Neural cell (in vitro differentiated cells): ENCODE data around the gene YAE1. TPM values are rescaled to one million over a fixed set of nuclear protein-coding genes. Genes with fewer than 3 reads are reported as not detected.

ENCODE experiments used
- H2AFZ ChIP-seq: fragments of 200-600, 300-800 bp; sonication (generic), shearing (Covaris generic); 2 replicates; pipeline ENCODE4 v1.6.0; 2014; ENCODE audit warnings: low read depth, mild to moderate bottlenecking, antibody characterized with exemption, low read length, moderate library complexity
- H3F3A ChIP-seq: fragments of 200-600 bp; shearing (Covaris generic); 2 replicates; pipeline ENCODE4 v1.6.1; 2016; ENCODE audit warnings: mild to moderate bottlenecking, moderate library complexity, mixed read lengths, antibody characterized with exemption, low read length; ENCODE audit not compliant: insufficient read depth, poor library complexity, severe bottlenecking
- H3K27ac ChIP-seq: fragments of 200-600, 300-800 bp; sonication (generic), shearing (Covaris generic); 2 replicates; pipeline ENCODE4 v1.5.1; 2014; ENCODE audit warnings: mild to moderate bottlenecking, low read length, moderate library complexity
- H3K27me3 ChIP-seq: fragments of 300-800, 200-600 bp; sonication (generic), shearing (Covaris generic); 2 replicates; pipeline ENCODE4 v1.6.0; 2014; ENCODE audit warnings: mild to moderate bottlenecking, low read depth, low read length, moderate library complexity; ENCODE audit not compliant: insufficient read depth
- H3K36me3 ChIP-seq: fragments of 300-800, 200-600 bp; sonication (generic), shearing (Covaris generic); 2 replicates; pipeline ENCODE4 v1.5.1; 2014; ENCODE audit warnings: mild to moderate bottlenecking, antibody characterized with exemption, low read length, moderate library complexity; ENCODE audit not compliant: insufficient read depth
- H3K4me2 ChIP-seq: fragments of 300-800, 200-600 bp; sonication (generic), shearing (Covaris generic); 2 replicates; pipeline ENCODE4 v1.6.0; 2014; ENCODE audit warnings: mild to moderate bottlenecking, low read length
- H3K4me3 ChIP-seq: fragments of 300-800, 200-600 bp; sonication (generic), shearing (Covaris generic); 2 replicates; pipeline ENCODE4 v1.5.1; 2014; ENCODE audit warnings: mild to moderate bottlenecking, low read length, moderate library complexity
- H3K79me2 ChIP-seq: fragments of 200-600 bp; shearing (Covaris generic); replicated peaks from 2 replicates; pipeline ENCODE4 v1.6.0; 2014; ENCODE audit warnings: mild to moderate bottlenecking, low read length, moderate library complexity; ENCODE audit not compliant: insufficient read depth
- H3K9ac ChIP-seq: fragments of 300-800, 200-600 bp; sonication (generic), shearing (Covaris generic); 2 replicates; pipeline ENCODE4 v1.6.1; 2016; ENCODE audit warnings: mild to moderate bottlenecking, low read length, mixed read lengths
- H3K9me2 ChIP-seq: fragments of 200-600 bp; shearing (Covaris generic); 2 replicates; pipeline ENCODE4 v1.6.1; 2016; ENCODE audit warnings: mild to moderate bottlenecking, low read length, mixed read lengths; ENCODE audit not compliant: insufficient read depth
- H3K9me3 ChIP-seq: fragments of 200-600, 300-800 bp; sonication (generic), shearing (Covaris generic); 2 replicates; pipeline ENCODE4 v1.6.1; 2016; ENCODE audit warnings: mild to moderate bottlenecking, mixed run types, low read length, moderate library complexity, mixed read lengths
- H4K20me1 ChIP-seq: fragments of 200-600 bp; shearing (Covaris generic); 2 replicates; pipeline ENCODE4 v1.6.1; 2016; ENCODE audit warnings: mild to moderate bottlenecking, mixed run types; ENCODE audit not compliant: insufficient read depth
- CTCF ChIP-seq: fragments of 450-650 bp; IDR thresholded peaks from 2 replicates; pipeline ENCODE4 v1.5.1; 2014; ENCODE audit warnings: antibody characterized with exemption, mild to moderate bottlenecking, moderate library complexity; ENCODE audit not compliant: poor library complexity, severe bottlenecking
- EP300 ChIP-seq: fragments of 450-650 bp; conservative IDR thresholded peaks from 2 replicates; pipeline ENCODE4 v1.6.1; 2014; ENCODE audit warnings: antibody characterized with exemption, mild to moderate bottlenecking, moderate library complexity; ENCODE audit not compliant: poor library complexity, severe bottlenecking
- EZH2 ChIP-seq: fragments of 200-600, 300-800 bp; shearing (Covaris generic), sonication (generic); IDR thresholded peaks from 2 replicates; pipeline ENCODE4 v1.6.1; 2014; ENCODE audit warnings: antibody characterized with exemption, low read length, borderline replicate concordance, mild to moderate bottlenecking; ENCODE audit not compliant: insufficient read depth, poor library complexity, severe bottlenecking
- MXI1 ChIP-seq: fragments of 450-650 bp; conservative IDR thresholded peaks from 2 replicates; pipeline ENCODE4 v1.6.1; 2014; ENCODE audit warnings: antibody characterized with exemption, mild to moderate bottlenecking; ENCODE audit not compliant: poor library complexity, severe bottlenecking
- POLR2AphosphoS5 ChIP-seq: IDR thresholded peaks from 2 replicates; pipeline ENCODE4 v1.6.1; 2012
- RAD21 ChIP-seq: fragments of 450-650 bp; conservative IDR thresholded peaks from 2 replicates; pipeline ENCODE4 v1.6.1; 2014; ENCODE audit warnings: antibody characterized with exemption, mild to moderate bottlenecking, moderate library complexity
- REST ChIP-seq: IDR thresholded peaks from 2 replicates; pipeline ENCODE4 v1.6.1; 2012; ENCODE audit warnings: borderline replicate concordance
- SMC3 ChIP-seq: fragments of 450-650 bp; conservative IDR thresholded peaks from 2 replicates; pipeline ENCODE4 v1.6.1; 2014; ENCODE audit warnings: antibody characterized with exemption, mild to moderate bottlenecking, moderate library complexity; ENCODE audit not compliant: poor library complexity
- TAF1 ChIP-seq: IDR thresholded peaks from 2 replicates; pipeline ENCODE4 v1.6.1; 2012; ENCODE audit warnings: low read depth
- polyA plus RNA-seq: library from polyadenylated mRNA; depleted of rRNA; stranded (reverse); fragments of >200 nt; gene quantifications from 2 replicates; pipeline ENCODE4 v1.2.3, GENCODE V29; 2014

The YAE1 gene
- polyA plus RNA-seq, 1 donor from 2014 or later, result 85.2 TPM

- H3K9me3 ChIP-seq, result no peaks in the 10 kb centered on the region
These were observed 37.7 kb downstream of the YAE1 start for GRCh38 chr7:39603924-39604323.

GRCh38 chr7:39605087-39605486 is 38.9 kb downstream of the YAE1 start:
- no peaks in the 10 kb centered on the region for H3K36me3 ChIP-seq
- H2AFZ ChIP-seq, result no peak overlapping the region
- no peak overlapping the region for H3K4me2 ChIP-seq
- H3K79me2 ChIP-seq, result no peaks in the 10 kb centered on the region
- no peak overlapping the region for H3K9ac ChIP-seq
- no peaks in the 10 kb centered on the region for H3F3A ChIP-seq
- H3K9me3 ChIP-seq, result no peaks in the 10 kb centered on the region
- no peaks in the 10 kb centered on the region for H4K20me1 ChIP-seq
- no peak overlapping the region for H3K4me3 ChIP-seq
- H3K27me3 ChIP-seq, result peaks cover 9% of the 10 kb centered on the region
- no peak overlapping the region for H3K27ac ChIP-seq
- H3K9me2 ChIP-seq, result no peaks in the 10 kb centered on the region
- TF ChIP-seq REST (no peak), SMC3 (no peak), EP300 (no peak), RAD21 (no peak), TAF1 (no peak), MXI1 (no peak), POLR2AphosphoS5 (no peak), EZH2 (no peak)

More at GRCh38 chr7:39603924-39604323, 37.7 kb downstream of the YAE1 start:
- no peak overlapping the region for H3K4me2 ChIP-seq
- H3K27ac ChIP-seq, result no peak overlapping the region
- no peak overlapping the region for H3K4me3 ChIP-seq
- H3K9ac ChIP-seq, result no peak overlapping the region
- H3K79me2 ChIP-seq, result no peaks in the 10 kb centered on the region
- no peaks in the 10 kb centered on the region for H3K27me3 ChIP-seq
- H4K20me1 ChIP-seq, result no peaks in the 10 kb centered on the region
- H2AFZ ChIP-seq, result no peak overlapping the region
- H3K36me3 ChIP-seq, result no peaks in the 10 kb centered on the region
- H3F3A ChIP-seq, result no peaks in the 10 kb centered on the region
- no peaks in the 10 kb centered on the region for H3K9me2 ChIP-seq
- TF ChIP-seq EP300 (no peak), SMC3 (no peak), RAD21 (no peak), POLR2AphosphoS5 (peak; percentile 42), REST (no peak), CTCF (no peak), MXI1 (no peak), TAF1 (no peak)
